Measurements from ENCODE around the gene TNFRSF4.

GRCh38 chr1:1204998-1205768, 8.8 kb downstream of the TNFRSF4 start:
- TF ChIP-seq POLR2A (IDR thresholded peaks at IDR 0.05; ENCODE audit: low read depth) (no peak), CTCF (IDR thresholded peaks at IDR 0.05) (no peak)

All from esophagus muscularis mucosa (tissue), 3 donors.